ENCODE data around the gene NUMBL.
A peak's percentile ranks its signal among the peaks of the same experiment; 100 is the strongest.
"Not testable (repeated sequence)": the region's sequence is repeated elsewhere in the genome, so short reads cannot be mapped to it uniquely, and the experiment has no call there.

The NUMBL gene

DNA sequence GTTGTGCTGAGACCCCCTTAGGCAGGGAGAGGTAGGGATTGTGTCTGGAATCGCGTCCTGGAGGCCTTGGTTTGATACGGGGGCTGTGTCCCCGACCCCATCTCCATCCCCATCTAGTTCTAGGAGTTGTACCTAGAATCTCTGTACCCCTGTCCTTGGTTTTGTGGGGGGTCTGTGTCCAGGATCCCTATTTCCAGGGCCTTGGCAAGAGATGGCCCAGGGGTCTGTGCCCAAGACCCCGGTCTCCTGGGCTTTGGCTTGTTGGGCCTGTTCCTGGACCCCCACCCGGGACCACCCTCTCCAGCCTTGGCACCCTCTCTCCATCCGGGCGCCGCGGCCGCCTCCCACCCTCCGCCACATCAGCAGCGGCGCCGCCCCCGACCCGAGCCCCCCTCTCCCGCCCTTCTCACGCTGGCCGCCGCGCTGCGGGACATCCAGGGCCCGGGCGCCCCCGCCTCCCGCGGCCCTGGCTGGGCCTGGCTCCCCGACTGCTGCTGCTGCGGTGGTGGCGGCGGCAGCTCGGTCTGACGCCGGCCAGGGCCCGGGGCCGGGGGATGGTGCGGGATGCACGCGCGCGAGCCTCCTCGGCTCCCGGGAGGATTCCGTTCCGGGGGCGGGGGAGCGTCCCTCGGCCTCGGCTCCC lies at the start of gene NUMBL:
Gene NUMBL, minus strand, starts transcription at position 602 of the 643 bp plus-strand sequence. Its CDS starts 168 bp downstream, at position 434.
- Histone ChIP-seq H3K9ac (ENCODE audit: low read depth in 1 of 2, low read length in 2 of 2) (peak within 1 kb of the TSS; percentile 58 to 72), H3K27me3 (ENCODE audit: control insufficient read depth in 2 of 2, insufficient read depth in 2 of 2, low read length in 2 of 2) (no peaks in the 10 kb centered on the region), H3K4me1 (ENCODE audit: control insufficient read depth in 2 of 2, insufficient read depth in 2 of 2, low read length in 2 of 2) (peaks cover 20 to 37% of the 10 kb centered on the region in 2 donors), H3K27ac (ENCODE audit: low read depth in 2 of 2, low read length in 2 of 2) (peak within 1 kb of the TSS; percentile 63 to 79), H3K4me3 (ENCODE audit: low read length in 2 of 2) (peak within 1 kb of the TSS; percentile 65 to 74), H3K9me3 (ENCODE audit: control insufficient read depth in 2 of 2, low read length in 2 of 2) (no peaks in the 10 kb centered on the region), H3K36me3 (ENCODE audit: control insufficient read depth in 2 of 2, insufficient read depth in 2 of 2, low read length in 2 of 2) (peaks cover 11 to 22% of the 10 kb centered on the region in 2 donors)

DNA sequence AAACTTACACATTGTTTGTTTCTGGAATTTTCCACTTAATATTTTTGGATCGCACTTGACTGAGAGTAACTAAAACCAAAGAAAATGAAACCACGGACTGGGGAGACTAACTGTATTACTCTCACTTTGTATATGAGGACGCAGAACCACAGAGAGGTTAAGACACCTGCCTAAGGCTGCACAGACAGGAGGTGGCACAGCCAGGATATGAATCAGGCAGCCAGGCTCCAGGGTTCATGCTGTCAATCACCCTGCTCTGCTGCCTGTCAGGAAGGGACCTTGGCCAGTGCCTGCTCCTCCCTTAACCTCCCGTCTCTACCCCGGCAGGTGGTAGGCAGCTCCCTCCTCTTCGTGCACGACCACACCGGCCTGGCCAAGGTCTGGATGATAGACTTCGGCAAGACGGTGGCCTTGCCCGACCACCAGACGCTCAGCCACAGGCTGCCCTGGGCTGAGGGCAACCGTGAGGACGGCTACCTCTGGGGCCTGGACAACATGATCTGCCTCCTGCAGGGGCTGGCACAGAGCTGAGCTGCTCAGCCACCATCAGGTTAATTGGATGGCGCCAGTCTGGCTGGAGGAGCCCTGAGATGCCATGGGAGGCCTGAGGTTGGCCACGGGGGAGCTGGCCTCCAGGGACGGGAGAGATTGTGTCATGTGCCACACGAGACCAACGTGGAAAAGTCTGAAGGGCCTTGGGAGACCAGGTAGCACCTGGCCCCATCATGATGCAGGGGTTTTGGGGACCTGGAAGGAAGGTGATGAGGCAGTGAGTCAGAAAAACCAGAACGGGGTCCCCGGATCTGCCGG lies 48.8 kb upstream of the NUMBL start:
- Histone ChIP-seq H3K9ac (ENCODE audit: low read depth in 1 of 2, low read length in 2 of 2) (no peak overlapping the region), H3K9me3 (ENCODE audit: control insufficient read depth in 2 of 2, low read length in 2 of 2) (no peaks in the 10 kb centered on the region), H3K4me3 (ENCODE audit: low read length in 2 of 2) (no peak overlapping the region)

DNA sequence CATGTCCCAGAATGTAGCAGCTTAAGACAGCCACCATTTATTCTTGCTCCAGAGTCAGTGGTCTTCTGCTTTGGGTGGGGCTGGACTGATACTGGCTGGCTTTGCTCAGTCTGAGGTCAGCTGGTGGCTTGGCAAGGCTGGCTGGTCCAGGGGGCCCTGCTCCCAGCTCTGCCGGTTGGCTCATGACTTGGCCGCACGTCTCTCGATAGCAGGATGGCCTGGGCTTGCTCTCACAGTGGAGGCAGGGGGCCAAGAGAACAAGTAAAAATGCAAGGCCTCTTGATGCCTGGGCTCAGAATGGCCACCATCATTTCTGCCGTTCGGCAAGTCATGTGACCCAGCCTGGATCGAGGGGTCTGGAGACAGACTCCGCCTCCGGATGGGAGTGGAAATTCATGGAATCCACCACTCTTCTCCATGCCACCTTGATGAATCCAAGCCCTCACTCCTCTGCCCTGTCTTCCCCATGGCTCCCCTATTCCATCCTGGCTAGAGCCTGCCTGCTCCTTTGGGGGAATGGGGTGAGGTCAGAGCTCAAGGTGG lies 46.7 kb upstream of the NUMBL start:
- Histone ChIP-seq H3K9me3 (ENCODE audit: control insufficient read depth in 2 of 2, low read length in 2 of 2) (no peaks in the 10 kb centered on the region), H3K9ac (ENCODE audit: low read depth in 1 of 2, low read length in 2 of 2) (no peak overlapping the region), H3K4me3 (ENCODE audit: low read length in 2 of 2) (peak overlapping the region in 1 of 2 donors; percentile 7), H3K27me3 (ENCODE audit: control insufficient read depth in 2 of 2, insufficient read depth in 2 of 2, low read length in 2 of 2) (no peaks in the 10 kb centered on the region), H3K27ac (ENCODE audit: low read depth in 2 of 2, low read length in 2 of 2) (peak overlapping the region in 1 of 2 donors; percentile 32), H3K36me3 (ENCODE audit: control insufficient read depth in 2 of 2, insufficient read depth in 2 of 2, low read length in 2 of 2) (peaks cover 29 to 60% of the 10 kb centered on the region in 2 donors), H3K4me1 (ENCODE audit: control insufficient read depth in 2 of 2, insufficient read depth in 2 of 2, low read length in 2 of 2) (peaks cover 4 to 5% of the 10 kb centered on the region in 2 donors)

More for the DNA sequence above, 48.8 kb upstream of the NUMBL start:
- Histone ChIP-seq H3K27me3 (ENCODE audit: control insufficient read depth in 2 of 2, insufficient read depth in 2 of 2, low read length in 2 of 2) (no peaks in the 10 kb centered on the region), H3K36me3 (ENCODE audit: control insufficient read depth in 2 of 2, insufficient read depth in 2 of 2, low read length in 2 of 2) (peaks cover 13 to 45% of the 10 kb centered on the region in 2 donors), H3K27ac (ENCODE audit: low read depth in 2 of 2, low read length in 2 of 2) (no peak overlapping the region), H3K4me1 (ENCODE audit: control insufficient read depth in 2 of 2, insufficient read depth in 2 of 2, low read length in 2 of 2) (peaks cover 4 to 5% of the 10 kb centered on the region in 2 donors)

DNA sequence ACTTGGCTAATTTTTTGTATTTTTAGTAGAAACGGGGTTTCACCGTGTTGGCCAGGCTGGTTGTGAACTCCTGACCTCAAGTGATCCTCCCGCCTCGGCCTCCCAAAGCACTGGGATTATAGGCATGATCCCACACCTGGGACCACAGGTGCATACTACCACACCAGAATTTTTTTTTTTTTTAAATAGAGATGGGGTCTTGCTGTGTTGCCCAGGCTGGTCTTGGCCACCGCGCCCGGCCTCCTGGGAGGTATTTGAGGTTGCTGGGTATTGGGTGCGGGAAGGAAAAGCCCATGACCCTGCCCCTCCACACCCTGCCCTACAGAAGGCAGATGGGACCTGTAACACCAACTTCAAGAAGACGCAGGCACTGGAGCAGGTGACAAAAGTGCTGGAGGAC lies 46.2 kb upstream of the NUMBL start:
- H3K36me3 ChIP-seq (ENCODE audit: control insufficient read depth in 2 of 2, insufficient read depth in 2 of 2, low read length in 2 of 2): peaks cover 29 to 60% of the 10 kb centered on the region in 2 donors

DNA sequence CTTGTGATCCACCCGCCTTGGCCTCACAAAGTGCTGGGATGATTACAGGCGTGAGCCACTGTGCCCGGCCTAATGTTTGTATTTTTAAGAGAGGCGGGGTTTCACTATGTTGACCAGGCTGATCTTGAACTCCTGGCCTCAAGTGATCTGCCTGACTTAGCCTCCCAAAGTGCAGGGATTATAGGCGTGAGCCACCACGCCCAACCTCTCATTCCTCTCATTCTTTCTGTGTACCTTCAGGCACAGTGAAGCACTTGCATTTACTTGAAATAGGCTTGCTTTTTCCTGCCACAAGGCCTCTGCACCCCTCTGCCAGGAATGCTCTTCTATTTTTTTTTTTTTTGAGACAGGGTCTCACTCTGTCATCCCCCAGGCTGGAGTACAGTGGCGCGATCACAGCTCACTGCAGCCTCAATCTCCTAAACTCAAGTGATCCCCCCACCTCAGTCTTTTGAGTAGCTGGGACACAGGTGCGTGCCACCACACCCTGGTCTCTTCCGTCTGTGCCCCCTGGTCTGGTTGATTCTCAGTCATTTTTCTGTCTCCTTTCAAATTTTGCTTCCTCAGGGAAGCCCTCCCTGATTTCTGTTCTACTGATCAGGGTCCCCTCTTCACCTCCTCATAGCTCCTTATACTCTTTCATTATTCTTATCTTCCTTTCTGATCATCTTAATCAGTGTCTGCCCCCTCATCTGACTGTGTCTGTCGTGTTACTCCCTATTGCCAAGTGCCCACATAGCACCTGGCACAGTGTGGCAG lies 44.7 kb upstream of the NUMBL start:
- Histone ChIP-seq H3K9ac (ENCODE audit: low read depth in 1 of 2, low read length in 2 of 2) (peak overlapping the region in 1 of 2 donors; percentile 38), H3K36me3 (ENCODE audit: control insufficient read depth in 2 of 2, insufficient read depth in 2 of 2, low read length in 2 of 2) (peaks cover 38 to 69% of the 10 kb centered on the region in 2 donors), H3K27me3 (ENCODE audit: control insufficient read depth in 2 of 2, insufficient read depth in 2 of 2, low read length in 2 of 2) (no peaks in the 10 kb centered on the region), H3K4me1 (ENCODE audit: control insufficient read depth in 2 of 2, insufficient read depth in 2 of 2, low read length in 2 of 2) (peaks cover 4 to 5% of the 10 kb centered on the region in 2 donors), H3K9me3 (ENCODE audit: control insufficient read depth in 2 of 2, low read length in 2 of 2) (no peaks in the 10 kb centered on the region), H3K4me3 (ENCODE audit: low read length in 2 of 2) (no peak overlapping the region), H3K27ac (ENCODE audit: low read depth in 2 of 2, low read length in 2 of 2) (peak overlapping the region; percentile 59 to 77)

More for the DNA sequence above, 46.2 kb upstream of the NUMBL start:
- peak overlapping the region in 1 of 2 donors; percentile 38 for H3K27ac ChIP-seq (ENCODE audit: low read depth in 2 of 2, low read length in 2 of 2)
- H3K9me3 ChIP-seq (ENCODE audit: control insufficient read depth in 2 of 2, low read length in 2 of 2): no peaks in the 10 kb centered on the region
- H3K9ac ChIP-seq (ENCODE audit: low read depth in 1 of 2, low read length in 2 of 2): no peak overlapping the region
- H3K4me1 ChIP-seq (ENCODE audit: control insufficient read depth in 2 of 2, insufficient read depth in 2 of 2, low read length in 2 of 2): peaks cover 4 to 5% of the 10 kb centered on the region in 2 donors
- peak overlapping the region in 1 of 2 donors; percentile 7 for H3K4me3 ChIP-seq (ENCODE audit: low read length in 2 of 2)
- H3K27me3 ChIP-seq (ENCODE audit: control insufficient read depth in 2 of 2, insufficient read depth in 2 of 2, low read length in 2 of 2): no peaks in the 10 kb centered on the region

DNA sequence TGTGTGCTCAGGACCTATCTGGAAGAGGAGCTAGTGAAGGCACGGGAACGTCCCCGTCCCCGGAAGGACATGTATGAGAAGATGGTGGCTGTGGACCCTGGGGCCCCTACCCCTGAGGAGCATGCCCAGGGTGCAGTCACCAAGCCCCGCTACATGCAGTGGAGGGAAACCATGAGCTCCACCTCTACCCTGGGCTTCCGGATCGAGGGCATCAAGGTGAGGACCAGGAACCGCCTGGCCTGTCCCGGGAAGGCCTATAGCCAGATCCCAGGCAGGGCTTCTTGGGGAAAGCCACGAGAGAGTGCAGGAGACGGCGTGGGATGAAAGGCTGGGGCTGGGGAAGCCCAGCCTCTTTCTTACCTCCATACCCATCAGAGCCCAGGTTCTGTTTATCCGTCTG lies 42.7 kb upstream of the NUMBL start:
- no peak overlapping the region for H3K4me3 ChIP-seq (ENCODE audit: low read length in 2 of 2)
- no peaks in the 10 kb centered on the region for H3K27me3 ChIP-seq (ENCODE audit: control insufficient read depth in 2 of 2, insufficient read depth in 2 of 2, low read length in 2 of 2)
- no peaks in the 10 kb centered on the region for H3K9me3 ChIP-seq (ENCODE audit: control insufficient read depth in 2 of 2, low read length in 2 of 2)
- H3K4me1 ChIP-seq (ENCODE audit: control insufficient read depth in 2 of 2, insufficient read depth in 2 of 2, low read length in 2 of 2): peaks cover 2 to 5% of the 10 kb centered on the region in 2 donors
- H3K36me3 ChIP-seq (ENCODE audit: control insufficient read depth in 2 of 2, insufficient read depth in 2 of 2, low read length in 2 of 2): peaks cover 40 to 57% of the 10 kb centered on the region in 2 donors
- no peak overlapping the region for H3K27ac ChIP-seq (ENCODE audit: low read depth in 2 of 2, low read length in 2 of 2)
- no peak overlapping the region for H3K9ac ChIP-seq (ENCODE audit: low read depth in 1 of 2, low read length in 2 of 2)

DNA sequence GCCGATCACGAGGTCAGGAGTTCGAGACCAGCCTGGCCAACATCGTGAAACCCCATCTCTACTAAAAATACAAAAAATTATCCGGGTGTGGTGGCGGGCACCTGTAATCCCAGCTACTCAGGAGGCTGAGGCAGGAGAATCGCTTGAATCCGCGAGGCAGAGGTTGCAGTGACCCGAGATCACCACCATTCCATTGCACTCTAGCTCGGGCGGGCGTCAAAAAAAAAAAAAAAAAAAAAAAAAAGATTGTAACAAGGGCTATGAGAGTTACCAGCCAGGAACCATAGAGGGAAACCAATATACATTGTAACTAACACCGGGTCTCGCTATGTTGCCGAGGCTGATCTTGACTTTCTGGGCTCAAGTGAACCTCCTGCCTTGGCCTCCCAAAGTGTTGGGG lies 41.9 kb upstream of the NUMBL start:
- H3K9ac ChIP-seq (ENCODE audit: low read depth in 1 of 2, low read length in 2 of 2); H3K9me3 ChIP-seq (ENCODE audit: control insufficient read depth in 2 of 2, low read length in 2 of 2); H3K27me3 ChIP-seq (ENCODE audit: control insufficient read depth in 2 of 2, insufficient read depth in 2 of 2, low read length in 2 of 2); H3K4me1 ChIP-seq (ENCODE audit: control insufficient read depth in 2 of 2, insufficient read depth in 2 of 2, low read length in 2 of 2); H3K27ac ChIP-seq (ENCODE audit: low read depth in 2 of 2, low read length in 2 of 2); H3K4me3 ChIP-seq (ENCODE audit: low read length in 2 of 2): not testable (repeated sequence)
- H3K36me3 ChIP-seq (ENCODE audit: control insufficient read depth in 2 of 2, insufficient read depth in 2 of 2, low read length in 2 of 2): peaks cover 35 to 60% of the 10 kb centered on the region in 2 donors

DNA sequence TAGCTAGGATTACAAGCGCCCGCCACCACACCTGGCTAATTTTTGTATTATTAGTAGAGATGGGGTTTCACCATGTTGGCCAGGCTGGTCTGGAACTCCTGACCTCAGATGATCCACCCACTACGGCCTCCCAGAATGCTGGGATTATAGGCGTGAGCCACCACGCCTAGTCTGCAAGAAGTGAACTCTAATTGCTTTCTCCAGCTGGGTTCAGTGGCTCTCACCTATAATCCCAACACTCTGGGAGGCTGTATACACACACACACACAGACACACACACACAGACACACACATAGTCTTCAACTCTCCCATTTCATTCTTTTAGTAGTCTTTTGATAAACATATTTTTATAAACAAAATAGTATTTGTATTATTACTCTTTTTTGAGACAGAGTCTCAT lies 39.6 kb upstream of the NUMBL start:
- not testable (repeated sequence) for H3K27ac ChIP-seq (ENCODE audit: low read depth in 2 of 2, low read length in 2 of 2); H3K4me3 ChIP-seq (ENCODE audit: low read length in 2 of 2); H3K9me3 ChIP-seq (ENCODE audit: control insufficient read depth in 2 of 2, low read length in 2 of 2); H3K9ac ChIP-seq (ENCODE audit: low read depth in 1 of 2, low read length in 2 of 2); H3K4me1 ChIP-seq (ENCODE audit: control insufficient read depth in 2 of 2, insufficient read depth in 2 of 2, low read length in 2 of 2); H3K27me3 ChIP-seq (ENCODE audit: control insufficient read depth in 2 of 2, insufficient read depth in 2 of 2, low read length in 2 of 2)
- H3K36me3 ChIP-seq (ENCODE audit: control insufficient read depth in 2 of 2, insufficient read depth in 2 of 2, low read length in 2 of 2): peaks cover 47 to 59% of the 10 kb centered on the region in 2 donors

DNA sequence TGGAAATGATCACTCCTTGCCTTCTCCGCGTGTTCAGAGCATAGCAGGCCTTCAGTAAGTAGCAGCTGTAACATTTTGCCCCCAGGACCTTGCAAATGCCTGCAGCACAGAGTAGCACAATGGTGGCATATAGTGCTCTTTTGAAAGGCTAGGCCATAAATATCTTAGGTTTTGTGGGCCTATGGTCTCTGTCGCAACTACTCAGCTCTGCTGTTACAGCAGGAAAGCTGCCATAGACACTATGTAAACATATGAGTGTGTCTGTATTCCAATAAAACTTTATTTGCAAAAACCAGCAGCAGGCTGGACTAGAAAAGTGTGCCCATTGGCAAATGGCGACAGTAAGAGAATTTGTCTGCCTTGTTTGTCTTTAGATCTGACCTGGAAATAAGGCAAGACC lies 35.8 kb upstream of the NUMBL start:
- Histone ChIP-seq H3K27me3 (ENCODE audit: control insufficient read depth in 2 of 2, insufficient read depth in 2 of 2, low read length in 2 of 2) (no peaks in the 10 kb centered on the region), H3K9ac (ENCODE audit: low read depth in 1 of 2, low read length in 2 of 2) (no peak overlapping the region), H3K4me3 (ENCODE audit: low read length in 2 of 2) (no peak overlapping the region), H3K9me3 (ENCODE audit: control insufficient read depth in 2 of 2, low read length in 2 of 2) (no peaks in the 10 kb centered on the region), H3K36me3 (ENCODE audit: control insufficient read depth in 2 of 2, insufficient read depth in 2 of 2, low read length in 2 of 2) (peaks cover 43 to 51% of the 10 kb centered on the region in 2 donors), H3K27ac (ENCODE audit: low read depth in 2 of 2, low read length in 2 of 2) (no peak overlapping the region), H3K4me1 (ENCODE audit: control insufficient read depth in 2 of 2, insufficient read depth in 2 of 2, low read length in 2 of 2) (peaks cover 0 to under 1% of the 10 kb centered on the region in 2 donors)

Data from mucosa of rectum (tissue), 2 donors.